ENCODE results near the gene ADGRV1.

ADGRV1 gene

GRCh38 chr5:90554358-90555006, 4.1 kb upstream of the ADGRV1 start:
- no peak overlapping the region for H3K9ac ChIP-seq (ENCODE audit: low read depth, low read length)
- H3K27me3 ChIP-seq (ENCODE audit: insufficient read depth, low read length): peaks cover 10% of the 10 kb centered on the region; the same call in 1 of the 2 replicates
- H3K4me1 ChIP-seq (ENCODE audit: insufficient read depth, low read length): peaks cover 46% of the 10 kb centered on the region
- no peak overlapping the region for H3K4me3 ChIP-seq (ENCODE audit: low read length)
- WGBS: 55% methylated on average over 4 of the region's 4 CpGs
- H3K36me3 ChIP-seq (ENCODE audit: insufficient read depth, low read length): no peaks in the 10 kb centered on the region
- no peaks in the 10 kb centered on the region for H3K9me3 ChIP-seq (ENCODE audit: insufficient read depth, low read depth, low read length)
- H3K27ac ChIP-seq (ENCODE audit: low read depth, low read length): peak overlapping the region; percentile 74

- Histone ChIP-seq H3K4me1 (ENCODE audit: insufficient read depth, low read length) (peaks cover 58% of the 10 kb centered on the region), H3K9me3 (ENCODE audit: insufficient read depth, low read depth, low read length) (no peaks in the 10 kb centered on the region), H3K36me3 (ENCODE audit: insufficient read depth, low read length) (no peaks in the 10 kb centered on the region), H3K4me3 (ENCODE audit: low read length) (no peak overlapping the region), H3K9ac (ENCODE audit: low read depth, low read length) (no peak overlapping the region), H3K27ac (ENCODE audit: low read depth, low read length) (no peak overlapping the region), H3K27me3 (ENCODE audit: insufficient read depth, low read length) (peaks cover 10% of the 10 kb centered on the region; the same call in 1 of the 2 replicates)
Observed at GRCh38 chr5:90555666-90556065, 2.9 kb upstream of the ADGRV1 start.

- H3K27me3 ChIP-seq (ENCODE audit: insufficient read depth, low read length): peaks cover 10% of the 10 kb centered on the region; the same call in 1 of the 2 replicates
- WGBS: 8% methylated on average over 8 of the region's 9 CpGs
- H3K4me1 ChIP-seq (ENCODE audit: insufficient read depth, low read length): peaks cover 75% of the 10 kb centered on the region
- no peak overlapping the region for H3K27ac ChIP-seq (ENCODE audit: low read depth, low read length)
- H3K9me3 ChIP-seq (ENCODE audit: insufficient read depth, low read depth, low read length): no peaks in the 10 kb centered on the region
- H3K4me3 ChIP-seq (ENCODE audit: low read length): peak overlapping the region; percentile 75
- peak overlapping the region; percentile 86 for H3K9ac ChIP-seq (ENCODE audit: low read depth, low read length)
- no peaks in the 10 kb centered on the region for H3K36me3 ChIP-seq (ENCODE audit: insufficient read depth, low read length)
Observed at GRCh38 chr5:90557391-90557790, 1.2 kb upstream of the ADGRV1 start.

- Histone ChIP-seq H3K9ac (ENCODE audit: low read depth, low read length) (peak overlapping the region; percentile 86), H3K4me1 (ENCODE audit: insufficient read depth, low read length) (peaks cover 80% of the 10 kb centered on the region)
Observed at GRCh38 chr5:90557871-90558270, 726 bp upstream of the ADGRV1 start.

GRCh38 chr5:90560771-90561170, 2.2 kb downstream of the ADGRV1 start:
- Histone ChIP-seq H3K4me1 (ENCODE audit: insufficient read depth, low read length) (peaks cover 69% of the 10 kb centered on the region), H3K9ac (ENCODE audit: low read depth, low read length) (no peak overlapping the region), H3K9me3 (ENCODE audit: insufficient read depth, low read depth, low read length) (no peaks in the 10 kb centered on the region), H3K27ac (ENCODE audit: low read depth, low read length) (no peak overlapping the region), H3K27me3 (ENCODE audit: insufficient read depth, low read length) (peaks cover 10% of the 10 kb centered on the region; the same call in 1 of the 2 replicates), H3K36me3 (ENCODE audit: insufficient read depth, low read length) (no peaks in the 10 kb centered on the region), H3K4me3 (ENCODE audit: low read length) (peak overlapping the region; percentile 75)
- no CpG with 5 or more reads among the region's 2 CpGs for WGBS

More at GRCh38 chr5:90557871-90558270, 726 bp upstream of the ADGRV1 start:
- H3K36me3 ChIP-seq (ENCODE audit: insufficient read depth, low read length): no peaks in the 10 kb centered on the region
- 15% methylated on average over 2 of the region's 3 CpGs for whole genome bisulfite sequencing
- no peaks in the 10 kb centered on the region for H3K9me3 ChIP-seq (ENCODE audit: insufficient read depth, low read depth, low read length)
- peak overlapping the region; percentile 61; the same call in 1 of the 2 replicates for H3K27ac ChIP-seq (ENCODE audit: low read depth, low read length)
- H3K4me3 ChIP-seq (ENCODE audit: low read length): peak overlapping the region; percentile 75
- H3K27me3 ChIP-seq (ENCODE audit: insufficient read depth, low read length): peaks cover 10% of the 10 kb centered on the region; the same call in 1 of the 2 replicates

GRCh38 chr5:90561766-90562165, 3.2 kb downstream of the ADGRV1 start:
- peak overlapping the region; percentile 75; the same call in 1 of the 2 replicates for H3K4me3 ChIP-seq (ENCODE audit: low read length)
- H3K9ac ChIP-seq (ENCODE audit: low read depth, low read length): no peak overlapping the region
- H3K27ac ChIP-seq (ENCODE audit: low read depth, low read length): peak overlapping the region; percentile 14; the same call in 1 of the 2 replicates
- no CpG with 5 or more reads among the region's 1 CpG for WGBS
- peaks cover 59% of the 10 kb centered on the region for H3K4me1 ChIP-seq (ENCODE audit: insufficient read depth, low read length)
- H3K36me3 ChIP-seq (ENCODE audit: insufficient read depth, low read length): no peaks in the 10 kb centered on the region
- peaks cover 9% of the 10 kb centered on the region; the same call in 1 of the 2 replicates for H3K27me3 ChIP-seq (ENCODE audit: insufficient read depth, low read length)
- H3K9me3 ChIP-seq (ENCODE audit: insufficient read depth, low read depth, low read length): no peaks in the 10 kb centered on the region

GRCh38 chr5:90562341-90562740, 3.7 kb downstream of the ADGRV1 start:
- H3K9ac ChIP-seq (ENCODE audit: low read depth, low read length): no peak overlapping the region
- peak overlapping the region; percentile 18 for H3K4me3 ChIP-seq (ENCODE audit: low read length)
- no peaks in the 10 kb centered on the region for H3K36me3 ChIP-seq (ENCODE audit: insufficient read depth, low read length)
- H3K9me3 ChIP-seq (ENCODE audit: insufficient read depth, low read depth, low read length): no peaks in the 10 kb centered on the region; the same call in 1 of the 2 replicates
- peaks cover 54% of the 10 kb centered on the region for H3K4me1 ChIP-seq (ENCODE audit: insufficient read depth, low read length)
- H3K27me3 ChIP-seq (ENCODE audit: insufficient read depth, low read length): peaks cover 3% of the 10 kb centered on the region; the same call in 1 of the 2 replicates
- peak overlapping the region; percentile 38; the same call in 1 of the 2 replicates for H3K27ac ChIP-seq (ENCODE audit: low read depth, low read length)
- 60% methylated on average over 5 of the region's 5 CpGs for WGBS

GRCh38 chr5:90563108-90563507, 4.5 kb downstream of the ADGRV1 start:
- Histone ChIP-seq H3K9ac (ENCODE audit: low read depth, low read length) (no peak overlapping the region), H3K36me3 (ENCODE audit: insufficient read depth, low read length) (no peaks in the 10 kb centered on the region), H3K4me1 (ENCODE audit: insufficient read depth, low read length) (peaks cover 50% of the 10 kb centered on the region), H3K27me3 (ENCODE audit: insufficient read depth, low read length) (no peaks in the 10 kb centered on the region), H3K4me3 (ENCODE audit: low read length) (peak overlapping the region; percentile 12), H3K27ac (ENCODE audit: low read depth, low read length) (peak overlapping the region; percentile 64), H3K9me3 (ENCODE audit: insufficient read depth, low read depth, low read length) (peaks cover under 1% of the 10 kb centered on the region; the same call in 1 of the 2 replicates)
- WGBS: 9% methylated on average over 1 of the region's 1 CpG

GRCh38 chr5:90565491-90565890, 6.9 kb downstream of the ADGRV1 start:
- no peak overlapping the region for H3K27ac ChIP-seq (ENCODE audit: low read depth, low read length)

GRCh38 chr5:90569084-90569483, 10.5 kb downstream of the ADGRV1 start:
- Histone ChIP-seq H3K36me3 (ENCODE audit: insufficient read depth, low read length) (0 out of 2 replicates have a peak, but pooled peaks cover 2% of the 10 kb centered on the region), H3K27ac (ENCODE audit: low read depth, low read length) (no peak overlapping the region), H3K4me3 (ENCODE audit: low read length) (no peak overlapping the region), H3K9me3 (ENCODE audit: insufficient read depth, low read depth, low read length) (peaks cover 15% of the 10 kb centered on the region; the same call in 1 of the 2 replicates), H3K4me1 (ENCODE audit: insufficient read depth, low read length) (peaks cover 23% of the 10 kb centered on the region), H3K9ac (ENCODE audit: low read depth, low read length) (no peak overlapping the region), H3K27me3 (ENCODE audit: insufficient read depth, low read length) (no peaks in the 10 kb centered on the region)
- no CpG with 5 or more reads among the region's 1 CpG for WGBS

More at GRCh38 chr5:90565491-90565890, 6.9 kb downstream of the ADGRV1 start:
- Histone ChIP-seq H3K4me1 (ENCODE audit: insufficient read depth, low read length) (peaks cover 39% of the 10 kb centered on the region), H3K4me3 (ENCODE audit: low read length) (no peak overlapping the region), H3K9me3 (ENCODE audit: insufficient read depth, low read depth, low read length) (peaks cover 15% of the 10 kb centered on the region; the same call in 1 of the 2 replicates), H3K27me3 (ENCODE audit: insufficient read depth, low read length) (no peaks in the 10 kb centered on the region), H3K9ac (ENCODE audit: low read depth, low read length) (no peak overlapping the region), H3K36me3 (ENCODE audit: insufficient read depth, low read length) (0 out of 2 replicates have a peak, but pooled peaks cover 2% of the 10 kb centered on the region)
- 92% methylated on average over 3 of the region's 3 CpGs for WGBS

- H3K4me1 ChIP-seq (ENCODE audit: insufficient read depth, low read length): peaks cover 20% of the 10 kb centered on the region
- H3K9ac ChIP-seq (ENCODE audit: low read depth, low read length): no peak overlapping the region
- no peaks in the 10 kb centered on the region for H3K27me3 ChIP-seq (ENCODE audit: insufficient read depth, low read length)
- H3K36me3 ChIP-seq (ENCODE audit: insufficient read depth, low read length): 0 out of 2 replicates have a peak, but pooled peaks cover 2% of the 10 kb centered on the region
- H3K9me3 ChIP-seq (ENCODE audit: insufficient read depth, low read depth, low read length): peaks cover 15% of the 10 kb centered on the region; the same call in 1 of the 2 replicates
- no peak overlapping the region for H3K27ac ChIP-seq (ENCODE audit: low read depth, low read length)
- WGBS: 80% methylated on average over 1 of the region's 2 CpGs
- no peak overlapping the region for H3K4me3 ChIP-seq (ENCODE audit: low read length)
Observed at GRCh38 chr5:90570034-90570433, 11.4 kb downstream of the ADGRV1 start.
